ENCODE measurements around the gene C2orf76. TPM values are rescaled to one million over a fixed set of nuclear protein-coding genes. Genes with fewer than 3 reads are reported as not detected.
A peak's percentile ranks its signal among the peaks of the same experiment; 100 is the strongest.

C2orf76 gene
- total and polyA plus RNA-seq, 7 donors, result 4.1 to 9.3 (median 7.1) TPM

DNA sequence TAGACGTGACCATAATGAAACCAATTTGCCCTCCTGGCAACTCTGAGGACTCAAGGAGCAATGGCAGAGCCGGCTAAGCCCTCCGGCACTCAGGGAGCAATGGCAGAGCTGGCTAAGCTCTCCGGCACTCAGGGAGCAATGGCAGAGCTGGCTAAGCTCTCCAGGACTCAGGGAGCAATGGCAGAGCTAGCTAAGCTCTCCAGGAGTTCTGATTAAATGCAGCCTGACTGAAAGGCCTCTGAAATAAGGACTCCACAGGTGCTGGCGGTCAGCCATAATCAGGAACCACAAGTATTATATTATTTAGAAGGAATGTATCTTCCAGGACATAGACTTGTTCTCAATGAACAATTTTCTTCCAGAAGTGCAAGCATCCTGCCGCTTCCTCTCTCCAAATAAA is 65.2 kb downstream of the C2orf76 start:
- WGBS, 3 donors, result 87 to 97% (median 88%) methylated on average over 6 of the region's 6 CpGs
- Histone ChIP-seq H3K4me3 (no peak overlapping the region), H3K4me1 (peaks cover 8% of the 10 kb centered on the region), H3K36me3 (ENCODE audit: insufficient read depth in 1 of 2, low read depth in 1 of 2) (no peaks in the 10 kb centered on the region), H3K27ac (no peak overlapping the region), H3K27me3 (ENCODE audit: insufficient read depth in 3 of 3, low read length in 2 of 3) (no peaks in the 10 kb centered on the region), H3K9me3 (no peaks in the 10 kb centered on the region)
- intact Hi-C loops (cut with DNase I), result loop anchor here in 1 of 2 donors (10.0 kb wide), 1 partner anchor 183 kb away; no protein-coding TSS in a partner anchor
- ATAC-seq (no peak), DNase-seq (no peak)
- TF ChIP-seq, protein P1, sequence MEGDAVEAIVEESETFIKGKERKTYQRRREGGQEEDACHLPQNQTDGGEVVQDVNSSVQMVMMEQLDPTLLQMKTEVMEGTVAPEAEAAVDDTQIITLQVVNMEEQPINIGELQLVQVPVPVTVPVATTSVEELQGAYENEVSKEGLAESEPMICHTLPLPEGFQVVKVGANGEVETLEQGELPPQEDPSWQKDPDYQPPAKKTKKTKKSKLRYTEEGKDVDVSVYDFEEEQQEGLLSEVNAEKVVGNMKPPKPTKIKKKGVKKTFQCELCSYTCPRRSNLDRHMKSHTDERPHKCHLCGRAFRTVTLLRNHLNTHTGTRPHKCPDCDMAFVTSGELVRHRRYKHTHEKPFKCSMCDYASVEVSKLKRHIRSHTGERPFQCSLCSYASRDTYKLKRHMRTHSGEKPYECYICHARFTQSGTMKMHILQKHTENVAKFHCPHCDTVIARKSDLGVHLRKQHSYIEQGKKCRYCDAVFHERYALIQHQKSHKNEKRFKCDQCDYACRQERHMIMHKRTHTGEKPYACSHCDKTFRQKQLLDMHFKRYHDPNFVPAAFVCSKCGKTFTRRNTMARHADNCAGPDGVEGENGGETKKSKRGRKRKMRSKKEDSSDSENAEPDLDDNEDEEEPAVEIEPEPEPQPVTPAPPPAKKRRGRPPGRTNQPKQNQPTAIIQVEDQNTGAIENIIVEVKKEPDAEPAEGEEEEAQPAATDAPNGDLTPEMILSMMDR (IDR thresholded peaks at IDR 0.05), result no peak

DNA sequence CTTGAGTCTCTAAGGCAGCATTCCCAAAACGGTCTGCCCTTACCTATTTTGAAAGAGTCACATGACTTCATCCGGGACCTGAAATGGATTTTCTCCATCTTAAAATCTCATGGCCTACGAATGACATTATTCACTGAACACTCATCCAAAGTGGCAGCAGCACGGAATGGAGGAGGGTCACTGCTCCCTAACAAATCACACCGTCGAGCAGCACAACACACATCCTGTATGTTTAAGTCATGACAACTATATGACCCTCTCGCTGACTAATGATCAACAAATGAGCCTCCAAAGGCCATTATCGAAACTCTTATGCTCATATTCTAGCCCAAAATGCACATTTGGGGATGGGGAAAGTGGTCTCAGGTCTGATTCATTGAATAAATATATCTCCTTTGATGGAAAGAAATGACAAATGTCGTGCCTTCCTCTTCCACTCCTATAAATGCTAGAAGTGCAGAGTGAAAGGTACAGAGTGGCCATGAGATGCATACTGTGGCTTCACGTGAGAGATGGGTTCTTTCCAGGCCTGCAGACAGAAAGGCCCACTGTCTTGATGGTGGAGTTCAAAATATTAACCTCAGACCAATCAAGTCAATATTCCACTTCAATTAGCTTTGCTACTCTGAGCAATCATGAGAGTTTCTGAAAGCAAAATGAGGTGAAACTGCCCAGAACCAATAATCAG is 70.8 kb downstream of the C2orf76 start:
- DNase-seq (no peak), ATAC-seq (no peak)
- 84 to 86% (median 86%) methylated on average over 10 of the region's 10 CpGs for WGBS, 3 donors
- Histone ChIP-seq H3K36me3 (ENCODE audit: insufficient read depth in 1 of 2, low read depth in 1 of 2) (no peaks in the 10 kb centered on the region), H3K27ac (no peak overlapping the region), H3K4me3 (no peak overlapping the region), H3K4me1 (peaks cover 12% of the 10 kb centered on the region), H3K27me3 (ENCODE audit: insufficient read depth in 3 of 3, low read length in 2 of 3) (no peaks in the 10 kb centered on the region), H3K9me3 (no peaks in the 10 kb centered on the region)
- intact Hi-C loops (cut with DNase I), result loop anchor here in 1 of 2 donors (10.0 kb wide), 2 partner anchors 71 to 281 kb away; partner anchors contain the start of gene STEAP3
- TF ChIP-seq, protein P1 (IDR thresholded peaks at IDR 0.05), result no peak

DNA sequence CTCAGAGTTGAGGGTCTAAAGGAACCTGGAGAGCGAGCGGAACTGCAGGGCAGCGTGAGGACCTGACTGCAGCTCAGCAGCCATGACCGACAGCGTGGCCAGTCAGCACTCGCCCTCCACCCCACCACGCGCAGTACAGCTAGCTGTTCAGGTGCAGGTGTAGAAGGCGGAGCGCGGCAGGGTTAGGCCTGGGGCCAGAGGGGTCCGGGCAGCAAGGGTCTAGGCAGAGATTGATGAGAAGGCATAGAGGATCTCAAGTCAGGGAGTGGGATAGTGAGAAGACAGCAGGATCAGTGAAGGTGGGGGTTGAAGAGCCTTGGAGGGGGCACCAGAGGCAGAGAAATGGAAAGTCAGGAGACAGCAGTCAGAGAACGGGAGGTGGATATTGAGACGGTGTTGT is 72.0 kb downstream of the C2orf76 start:
- Histone ChIP-seq H3K27ac (peak overlapping the region; percentile 57), H3K36me3 (ENCODE audit: insufficient read depth in 1 of 2, low read depth in 1 of 2) (no peaks in the 10 kb centered on the region), H3K27me3 (ENCODE audit: insufficient read depth in 3 of 3, low read length in 2 of 3) (no peaks in the 10 kb centered on the region), H3K9me3 (no peaks in the 10 kb centered on the region), H3K4me3 (no peak overlapping the region), H3K4me1 (peaks cover 12% of the 10 kb centered on the region)
- DNase-seq (no peak), ATAC-seq (no peak)
- TF ChIP-seq, protein P1 (IDR thresholded peaks at IDR 0.05), result no peak
- intact Hi-C loops (cut with DNase I), result loop anchor here (5.0 to 10.0 kb wide), 4 partner anchors 70 to 412 kb away; partner anchors contain the start of gene STEAP3 (in 1 of the 2)
- 88 to 89% (median 89%) methylated on average over 14 of the region's 14 CpGs for WGBS, 3 donors

DNA sequence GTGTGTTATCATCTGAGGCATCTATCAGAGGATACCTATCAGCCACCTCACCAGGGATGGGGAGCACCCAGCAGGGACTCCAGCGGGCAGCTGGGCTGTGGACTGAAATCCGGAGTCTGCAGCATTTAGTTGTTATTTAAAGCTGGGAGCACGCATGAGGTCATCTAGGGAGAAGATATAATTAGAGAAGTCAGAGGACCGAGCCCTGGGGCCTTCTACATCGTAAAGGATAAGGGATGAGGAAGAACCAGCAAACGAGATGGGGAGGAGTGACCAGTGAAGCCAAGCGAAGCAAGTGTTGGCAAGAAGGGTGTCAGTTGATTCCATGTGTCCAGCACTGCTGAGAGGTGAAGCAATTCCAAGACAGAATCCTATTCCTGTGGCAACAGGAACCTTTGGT is 72.7 kb downstream of the C2orf76 start:
- no peaks in the 10 kb centered on the region for H3K27me3 ChIP-seq (ENCODE audit: insufficient read depth in 3 of 3, low read length in 2 of 3)
- H3K36me3 ChIP-seq (ENCODE audit: insufficient read depth in 1 of 2, low read depth in 1 of 2), result no peaks in the 10 kb centered on the region
- H3K4me3 ChIP-seq, result no peak overlapping the region
- ATAC-seq (peak; percentile 78 to 84 (median 83)), DNase-seq (peak in 1 of 2 donors; percentile 59)
- H3K9me3 ChIP-seq, result no peaks in the 10 kb centered on the region
- 22 to 27% (median 22%) methylated on average over 7 of the region's 7 CpGs for WGBS, 3 donors
- H3K4me1 ChIP-seq, result peaks cover 12% of the 10 kb centered on the region
- peak overlapping the region; percentile 57 for H3K27ac ChIP-seq
- TF ChIP-seq, protein P1 (IDR thresholded peaks at IDR 0.05), result no peak
- intact Hi-C loops (cut with DNase I), result loop anchor here (5.0 to 10.0 kb wide), 4 partner anchors 69 to 412 kb away; partner anchors contain the start of gene STEAP3 (in 1 of the 2)
